Gastrocnemius medialis (tissue), 4 donors: Measurements from ENCODE around the gene PERM1. TPM values are rescaled to one million over a fixed set of nuclear protein-coding genes. Genes with fewer than 3 reads are reported as not detected.
"Not testable (repeated sequence)": the region's sequence is repeated elsewhere in the genome, so short reads cannot be mapped to it uniquely, and the experiment has no call there.

Experiments
- ATAC-seq, 2 donors: fragments of 150-250 bp; one replicate each; pipeline ENCODE4 v1.9.1; 2016
- DNase-seq, 2 donors: peaks; one replicate each; pipeline ENCODE4 v3.0.0-alpha.2; 2019
- H3K27ac ChIP-seq, 4 donors: fragments of 200-600 bp; sonication (generic); 1 replicate in 1 of 4; 2 replicates in 3 of 4; pipeline ENCODE4 v1.5.1; 2016 to 2018; ENCODE audit warnings: mild to moderate bottlenecking in 2 of 4, moderate library complexity in 1 of 4
- H3K27me3 ChIP-seq, 3 donors: fragments of 200-600 bp; sonication (generic) in 2 of 3; 1 replicate in 1 of 3; 2 replicates in 2 of 3; pipeline versions ENCODE4 v1.5.1 to v1.6.0; 2016 to 2019; ENCODE audit warnings: mild to moderate bottlenecking in 1 of 3, moderate library complexity in 1 of 3
- H3K36me3 ChIP-seq, 2 donors: fragments of 200-600 bp; sonication (generic) in 1 of 2; one replicate each; pipeline ENCODE4 v1.5.1; 2017 to 2018
- H3K4me1 ChIP-seq, 2 donors: fragments of 200-600 bp; sonication (generic) in 1 of 2; one replicate each; pipeline ENCODE4 v1.5.1; 2016 to 2017; ENCODE audit warnings: mild to moderate bottlenecking in 2 of 2
- H3K4me3 ChIP-seq, 4 donors: fragments of 200-600 bp; sonication (generic) in 3 of 4; 1 replicate in 1 of 4; 2 replicates in 3 of 4; pipeline ENCODE4 v1.5.1; 2016 to 2019; ENCODE audit warnings: mild to moderate bottlenecking in 2 of 4
- H3K9me3 ChIP-seq, 3 donors: fragments of 200-600 bp; sonication (generic) in 2 of 3; 1 replicate in 1 of 3; 2 replicates in 2 of 3; pipeline ENCODE4 v1.5.1; 2016 to 2019
- CTCF ChIP-seq, 5 experiments: fragments of 450-650 bp in 3 of 5; fragments of 200-600 bp in 2 of 5; sonication (generic) in 2 of 5; IDR thresholded peaks in 4 of 5; conservative IDR thresholded peaks in 1 of 5; 1 replicate in 4 of 5; 2 replicates in 1 of 5; pipeline ENCODE4 v1.5.1; 2016 to 2019; ENCODE audit warnings: antibody characterized with exemption in 5 of 5, mild to moderate bottlenecking in 3 of 5, moderate library complexity in 3 of 5
- POLR2A ChIP-seq, 2 donors: fragments of 450-650 bp; IDR thresholded peaks; one replicate each; pipeline ENCODE4 v1.6.1; 2017; ENCODE audit warnings: antibody characterized with exemption in 2 of 2, mild to moderate bottlenecking in 2 of 2, moderate library complexity in 2 of 2
- in situ Hi-C, 4 donors: fragments of 200-750 bp; cut with MboI; loops; one replicate each; pipeline versions ENCODE4 v1.15.0 to v1.8.0; 2017; ENCODE audit warnings: low sequenced_read_pairs in 4 of 4
- intact Hi-C: fragments of 100-400 bp; cut with DNase I; formaldehyde crosslinking; loops from one replicate; pipeline ENCODE4 v1.15.1; 2023; ENCODE audit warnings: low total_unique reads
- total RNA-seq, 4 donors: library from RNA; depleted of rRNA; stranded (reverse); fragments of >200 nt; gene quantifications; one replicate each; pipeline versions ENCODE4 v1.1.0 to v1.2.3, GENCODE V29; 2016

PERM1 gene
- total RNA-seq: 100 to 1,000 TPM in 2 of 4 donors, 10 to 100 TPM in 2; 38.9 to 218 (median 98.8) TPM

GRCh38 chr1:981955-982558 is at the start of gene PERM1:
PERM1 (minus strand) TSS chr1:982093; CDS start chr1:981029, 1,064 bp downstream.
- H3K4me3 ChIP-seq: peak within 1 kb of the TSS; percentile 58 to 65 (median 62)
- peak; percentile 47 to 50 for ATAC-seq

GRCh38 chr1:1030867-1031658 is 49.2 kb upstream of the PERM1 start:
- H3K4me3 ChIP-seq, H3K36me3 ChIP-seq, ATAC-seq, H3K9me3 ChIP-seq, in situ Hi-C loops, H3K27ac ChIP-seq, DNase-seq: not testable (repeated sequence)
- intact Hi-C loops: loop anchor here (5.0 to 10.0 kb wide), 2 partner anchors 84 to 261 kb away; partner anchors contain the start of gene C1orf159
- Histone ChIP-seq H3K4me1 (peaks cover 5 to 19% of the 10 kb centered on the region in 2 donors), H3K27me3 (peaks cover 9 to 29% (median 25%) of the 10 kb centered on the region in 3 donors)

More at GRCh38 chr1:981955-982558, at the start of gene PERM1:
- peaks cover 29 to 38% of the 10 kb centered on the region in 2 donors for H3K4me1 ChIP-seq
- H3K36me3 ChIP-seq: no peaks in the 10 kb centered on the region
- H3K27me3 ChIP-seq: no peaks in the 10 kb centered on the region
- intact Hi-C loops (loop anchor here (1.0 to 5.0 kb wide), 2 partner anchors 18 to 365 kb away; partner anchors contain the start of genes DVL1 and HES4), in situ Hi-C loops (loop anchor here in 2 of 4 donors (10.0 kb wide), 1 partner anchor 83 kb away; no protein-coding TSS in a partner anchor)
- peak within 1 kb of the TSS; percentile 100 for H3K27ac ChIP-seq
- peak; percentile 90 to 99 for DNase-seq
- no peaks in the 10 kb centered on the region for H3K9me3 ChIP-seq
- peak; percentile 82 to 87 for TF ChIP-seq POLR2A (IDR thresholded peaks at IDR 0.05)
- no peak for TF ChIP-seq CTCF (IDR thresholded peaks at IDR 0.05 in 4 of 5, conservative IDR thresholded peaks at IDR 0.05 in 1 of 5)

GRCh38 chr1:1027791-1028190 is 45.9 kb upstream of the PERM1 start:
- peaks cover 0 to 6% (median 0%) of the 10 kb centered on the region in 3 donors for H3K27me3 ChIP-seq
- no peak overlapping the region for H3K4me3 ChIP-seq
- no peak overlapping the region for H3K27ac ChIP-seq
- no peak for TF ChIP-seq CTCF (IDR thresholded peaks at IDR 0.05 in 4 of 5, conservative IDR thresholded peaks at IDR 0.05 in 1 of 5)
- H3K9me3 ChIP-seq: no peaks in the 10 kb centered on the region
- DNase-seq: no peak
- intact Hi-C loops (no loop called here), in situ Hi-C loops (no loop called here)
- H3K4me1 ChIP-seq: peaks cover 0 to 4% of the 10 kb centered on the region in 2 donors
- no peaks in the 10 kb centered on the region for H3K36me3 ChIP-seq
- ATAC-seq: no peak

- TF ChIP-seq CTCF (IDR thresholded peaks at IDR 0.05 in 4 of 5, conservative IDR thresholded peaks at IDR 0.05 in 1 of 5) (no peak), POLR2A (IDR thresholded peaks at IDR 0.05) (no peak)
- no peaks in the 10 kb centered on the region for H3K4me1 ChIP-seq
- in situ Hi-C loops (no loop called here), intact Hi-C loops (no loop called here)
- H3K4me3 ChIP-seq: no peak overlapping the region
- no peaks in the 10 kb centered on the region for H3K36me3 ChIP-seq
- H3K9me3 ChIP-seq: no peaks in the 10 kb centered on the region
- no peak for ATAC-seq
- no peaks in the 10 kb centered on the region for H3K27me3 ChIP-seq
- H3K27ac ChIP-seq: no peak overlapping the region
- DNase-seq: no peak
These were observed 44.9 kb upstream of the PERM1 start for GRCh38 chr1:1026599-1027413.
